Keratinocyte (primary cell): ENCODE data around the gene XG. TPM values are rescaled to one million over a fixed set of nuclear protein-coding genes. Genes with fewer than 3 reads are reported as not detected.

Experiments
- DNase-seq: peaks from one replicate; pipeline ENCODE4 v3.0.0-alpha.2; 2011; ENCODE audit warnings: low read depth, missing footprints, low spot score
- FAIRE-seq: peaks from 2 replicates; lab custom pipeline; 2011; peaks lifted over from hg19 to GRCh38; lab: Jason Lieb, UNC
- H2AFZ ChIP-seq: 2 replicates; pipeline ENCODE4 v1.6.0; 2012; ENCODE audit warnings: low read length, control low read depth, inconsistent platforms; ENCODE audit not compliant: control insufficient read depth
- H3K27ac ChIP-seq: 2 replicates; pipeline ENCODE4 v1.5.1; 2011; ENCODE audit warnings: low read length; ENCODE audit not compliant: control insufficient read depth, insufficient read depth
- H3K27me3 ChIP-seq: 3 replicates; pipeline ENCODE4 v1.6.0; 2011; ENCODE audit warnings: low read length; ENCODE audit not compliant: control insufficient read depth, insufficient read depth; ENCODE audit errors: extremely low read depth
- H3K36me3 ChIP-seq, 2 experiments: 2 replicates in 1 of 2; 3 replicates in 1 of 2; pipeline ENCODE4 v1.5.1; 2011; ENCODE audit warnings: low read length in 2 of 2, mild to moderate bottlenecking in 1 of 2; ENCODE audit not compliant: control insufficient read depth in 2 of 2, insufficient read depth in 2 of 2; ENCODE audit errors: extremely low read depth in 1 of 2
- H3K4me1 ChIP-seq: 3 replicates; pipeline ENCODE4 v1.5.1; 2011; ENCODE audit warnings: low read length; ENCODE audit not compliant: control insufficient read depth, insufficient read depth; ENCODE audit errors: extremely low read depth
- H3K4me2 ChIP-seq: 3 replicates; pipeline ENCODE4 v1.6.0; 2011; ENCODE audit warnings: low read depth, low read length; ENCODE audit not compliant: control insufficient read depth, insufficient read depth; ENCODE audit errors: extremely low read depth
- H3K4me3 ChIP-seq, 3 experiments: fragments of 200-600 bp in 1 of 3; sonication (generic) in 1 of 3; 2 replicates in 2 of 3; 3 replicates in 1 of 3; pipeline ENCODE4 v1.5.1; 2011 to 2016; ENCODE audit warnings: low read length in 3 of 3, mild to moderate bottlenecking in 3 of 3, control low read depth in 2 of 3, inconsistent platforms in 1 of 3, low read depth in 1 of 3, mixed read lengths in 1 of 3, mixed run types in 1 of 3, moderate library complexity in 1 of 3; ENCODE audit not compliant: control insufficient read depth in 2 of 3, insufficient read depth in 2 of 3; ENCODE audit errors: extremely low read depth in 1 of 3
- H3K79me2 ChIP-seq: 2 replicates; pipeline ENCODE4 v1.6.0; 2012; ENCODE audit warnings: low read length; ENCODE audit not compliant: control insufficient read depth, insufficient read depth
- H3K9ac ChIP-seq: 3 replicates; pipeline ENCODE4 v1.6.0; 2011; ENCODE audit warnings: low read length; ENCODE audit not compliant: control insufficient read depth, insufficient read depth; ENCODE audit errors: extremely low read depth
- H3K9me1 ChIP-seq: 3 replicates; pipeline ENCODE4 v1.6.0; 2011; ENCODE audit warnings: low read length; ENCODE audit not compliant: control insufficient read depth, insufficient read depth; ENCODE audit errors: extremely low read depth
- H3K9me3 ChIP-seq: 2 replicates; pipeline ENCODE4 v1.5.1; 2012; ENCODE audit warnings: low read depth, low read length; ENCODE audit not compliant: control insufficient read depth
- H4K20me1 ChIP-seq: 3 replicates; pipeline ENCODE4 v1.6.0; 2011; ENCODE audit warnings: low read length; ENCODE audit not compliant: control insufficient read depth, insufficient read depth; ENCODE audit errors: extremely low read depth
- EZH2 ChIP-seq: IDR thresholded peaks from one replicate; pipeline ENCODE4 v1.6.1; 2012; ENCODE audit warnings: inconsistent platforms, mild to moderate bottlenecking, low read length, moderate library complexity
- dilution Hi-C: fragments of 300-500 bp; cut with MboI; formaldehyde crosslinking; loops from one replicate; pipeline ENCODE4 v1.7.0; 2020; ENCODE audit warnings: low sequenced_read_pairs; ENCODE audit not compliant: extremely low pct_ligation_motif_present
- polyA plus RNA-seq, 5 experiments: library from polyadenylated mRNA; depleted of rRNA in 3 of 5; stranded (reverse) in 3 of 5; stranded (forward) in 1 of 5; unstranded in 1 of 5; fragments of >200 nt; gene quantifications; 1 replicate in 1 of 5; 2 replicates in 3 of 5; 3 replicates in 1 of 5; pipeline versions ENCODE4 v1.2.1 to v1.2.3, GENCODE V29; 2011 to 2012; ENCODE audit warnings: missing spikeins in 2 of 5, low read depth in 1 of 5, low replicate concordance in 1 of 5
- TF ChIP-seq, protein P1 (sequence below), 3 experiments: IDR thresholded peaks in 1 of 3; conservative IDR thresholded peaks in 1 of 3; optimal IDR thresholded peaks in 1 of 3; 2 replicates in 2 of 3; 3 replicates in 1 of 3; pipeline versions ENCODE3 to v1.5.1; 2011; ENCODE audit warnings: low read length in 3 of 3, mild to moderate bottlenecking in 3 of 3, moderate library complexity in 2 of 3, control low read depth in 1 of 3, inconsistent platforms in 1 of 3; ENCODE audit not compliant: insufficient read depth in 2 of 3; ENCODE audit errors: extremely low read depth in 1 of 3

Gene XG
- polyA plus RNA-seq, 1 donor (not counting 4 experiments of a cell fraction or from before 2014, with no cell fraction given), result 70.9 TPM

DNA sequence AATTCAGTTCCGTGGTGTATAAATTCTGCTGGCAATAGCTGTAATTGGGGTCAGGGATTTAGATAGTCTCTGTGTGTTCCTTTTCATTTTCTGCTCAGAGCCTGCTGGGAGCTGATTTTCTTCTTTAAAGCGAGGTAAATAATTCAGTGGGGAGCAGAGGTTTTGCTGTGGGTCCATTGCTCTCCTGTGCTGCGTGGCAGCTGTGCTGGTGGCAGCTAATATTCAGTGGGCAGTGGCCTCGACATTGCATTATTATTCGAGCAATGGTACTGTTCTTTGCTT is 13.7 kb downstream of the XG start:
- DNase-seq (no peak), FAIRE-seq (no peak)
- Histone ChIP-seq H2AFZ (no peak overlapping the region), H3K9me3 (no peaks in the 10 kb centered on the region), H3K27me3 (no peaks in the 10 kb centered on the region), H3K4me2 (no peak overlapping the region), H3K9ac (no peak overlapping the region), H3K4me3 (no peak overlapping the region), H3K79me2 (peaks cover 30% of the 10 kb centered on the region), H3K4me1 (peaks cover 9% of the 10 kb centered on the region), H3K36me3 (peaks cover 0 to 7% of the 10 kb centered on the region in 2 experiments), H3K9me1 (no peaks in the 10 kb centered on the region), H3K27ac (no peak overlapping the region), H4K20me1 (no peaks in the 10 kb centered on the region)
- TF ChIP-seq EZH2, result no peak
- TF ChIP-seq, protein P1, sequence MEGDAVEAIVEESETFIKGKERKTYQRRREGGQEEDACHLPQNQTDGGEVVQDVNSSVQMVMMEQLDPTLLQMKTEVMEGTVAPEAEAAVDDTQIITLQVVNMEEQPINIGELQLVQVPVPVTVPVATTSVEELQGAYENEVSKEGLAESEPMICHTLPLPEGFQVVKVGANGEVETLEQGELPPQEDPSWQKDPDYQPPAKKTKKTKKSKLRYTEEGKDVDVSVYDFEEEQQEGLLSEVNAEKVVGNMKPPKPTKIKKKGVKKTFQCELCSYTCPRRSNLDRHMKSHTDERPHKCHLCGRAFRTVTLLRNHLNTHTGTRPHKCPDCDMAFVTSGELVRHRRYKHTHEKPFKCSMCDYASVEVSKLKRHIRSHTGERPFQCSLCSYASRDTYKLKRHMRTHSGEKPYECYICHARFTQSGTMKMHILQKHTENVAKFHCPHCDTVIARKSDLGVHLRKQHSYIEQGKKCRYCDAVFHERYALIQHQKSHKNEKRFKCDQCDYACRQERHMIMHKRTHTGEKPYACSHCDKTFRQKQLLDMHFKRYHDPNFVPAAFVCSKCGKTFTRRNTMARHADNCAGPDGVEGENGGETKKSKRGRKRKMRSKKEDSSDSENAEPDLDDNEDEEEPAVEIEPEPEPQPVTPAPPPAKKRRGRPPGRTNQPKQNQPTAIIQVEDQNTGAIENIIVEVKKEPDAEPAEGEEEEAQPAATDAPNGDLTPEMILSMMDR (optimal IDR thresholded peaks at IDR 0.05 in 1 of 3, IDR thresholded peaks at IDR 0.05 in 1 of 3, conservative IDR thresholded peaks at IDR 0.05 in 1 of 3; ENCODE audit: extremely low read depth in 1 of 3, insufficient read depth in 2 of 3, low read length in 3 of 3), result no peak
- dilution Hi-C loops, result no loop called here

DNA sequence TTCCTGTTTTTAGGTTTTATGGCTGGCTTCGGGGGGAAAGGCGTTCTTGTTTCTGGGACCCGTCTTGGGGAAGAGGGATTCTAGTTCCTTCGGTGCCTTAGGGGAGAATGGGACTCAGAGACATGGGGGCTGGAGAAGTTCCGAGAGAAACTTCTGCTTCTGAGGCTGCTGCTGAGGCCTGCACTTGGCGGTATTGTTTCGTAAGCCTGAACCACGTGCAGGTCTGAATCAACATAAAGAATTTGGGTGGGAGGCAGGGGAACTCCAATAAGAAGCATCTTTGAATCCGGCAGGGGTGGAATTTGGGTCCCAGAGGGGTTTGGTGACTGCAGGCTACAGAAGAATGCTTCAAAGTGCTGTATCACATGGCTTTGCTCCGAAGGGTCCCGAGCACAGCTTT is 15.1 kb downstream of the XG start:
- Histone ChIP-seq H3K79me2 (peaks cover 23% of the 10 kb centered on the region), H3K9me3 (no peaks in the 10 kb centered on the region), H3K36me3 (peaks cover 0 to 7% of the 10 kb centered on the region in 2 experiments), H3K4me2 (no peak overlapping the region), H3K4me1 (peaks cover 9% of the 10 kb centered on the region), H3K9me1 (no peaks in the 10 kb centered on the region), H3K27ac (no peak overlapping the region), H3K4me3 (no peak overlapping the region), H2AFZ (no peak overlapping the region), H3K27me3 (no peaks in the 10 kb centered on the region), H3K9ac (no peak overlapping the region), H4K20me1 (no peaks in the 10 kb centered on the region)
- FAIRE-seq (no peak), DNase-seq (no peak)
- dilution Hi-C loops, result no loop called here
- no peak for TF ChIP-seq EZH2
- TF ChIP-seq, protein P1 (optimal IDR thresholded peaks at IDR 0.05 in 1 of 3, IDR thresholded peaks at IDR 0.05 in 1 of 3, conservative IDR thresholded peaks at IDR 0.05 in 1 of 3; ENCODE audit: extremely low read depth in 1 of 3, insufficient read depth in 2 of 3, low read length in 3 of 3), result no peak
